Measurements from ENCODE around the gene ZNF735.
"Not testable (repeated sequence)": the region's sequence is repeated elsewhere in the genome, so short reads cannot be mapped to it uniquely, and the experiment has no call there.

Gene ZNF735

GRCh38 chr7:64206903-64207302 lies at the start of gene ZNF735:
Gene ZNF735 (plus strand): TSS chr7:64207203. CDS start chr7:64207203, 0 bp downstream.
- Histone ChIP-seq H3K27me3 (ENCODE audit: control insufficient read depth, insufficient read depth, low read length) (no peaks in the 10 kb centered on the region), H3K36me3 (ENCODE audit: control insufficient read depth, insufficient read depth, low read length) (no peaks in the 10 kb centered on the region), H3K4me3 (ENCODE audit: low read depth, low read length) (no peak within 1 kb of the TSS), H3K9ac (ENCODE audit: low read length) (no peak within 1 kb of the TSS), H3K4me1 (ENCODE audit: control insufficient read depth, insufficient read depth, low read length) (no peaks in the 10 kb centered on the region), H3K9me3 (ENCODE audit: control insufficient read depth, insufficient read depth, low read depth, low read length) (peaks cover 61% of the 10 kb centered on the region), H3K27ac (ENCODE audit: low read depth, low read length) (no peak within 1 kb of the TSS)

- H3K36me3 ChIP-seq (ENCODE audit: control insufficient read depth, insufficient read depth, low read length); H3K9ac ChIP-seq (ENCODE audit: low read length); H3K27me3 ChIP-seq (ENCODE audit: control insufficient read depth, insufficient read depth, low read length); H3K27ac ChIP-seq (ENCODE audit: low read depth, low read length); H3K4me3 ChIP-seq (ENCODE audit: low read depth, low read length); H3K4me1 ChIP-seq (ENCODE audit: control insufficient read depth, insufficient read depth, low read length): not testable (repeated sequence)
- peaks cover 50% of the 10 kb centered on the region for H3K9me3 ChIP-seq (ENCODE audit: control insufficient read depth, insufficient read depth, low read depth, low read length)
Measured at GRCh38 chr7:64170974-64171373, 36.0 kb upstream of the ZNF735 start.

GRCh38 chr7:64174328-64174727 lies 32.7 kb upstream of the ZNF735 start:
- no peak overlapping the region for H3K27ac ChIP-seq (ENCODE audit: low read depth, low read length)
- H3K9me3 ChIP-seq (ENCODE audit: control insufficient read depth, insufficient read depth, low read depth, low read length): peaks cover 47% of the 10 kb centered on the region
- H3K36me3 ChIP-seq (ENCODE audit: control insufficient read depth, insufficient read depth, low read length): no peaks in the 10 kb centered on the region

DNA sequence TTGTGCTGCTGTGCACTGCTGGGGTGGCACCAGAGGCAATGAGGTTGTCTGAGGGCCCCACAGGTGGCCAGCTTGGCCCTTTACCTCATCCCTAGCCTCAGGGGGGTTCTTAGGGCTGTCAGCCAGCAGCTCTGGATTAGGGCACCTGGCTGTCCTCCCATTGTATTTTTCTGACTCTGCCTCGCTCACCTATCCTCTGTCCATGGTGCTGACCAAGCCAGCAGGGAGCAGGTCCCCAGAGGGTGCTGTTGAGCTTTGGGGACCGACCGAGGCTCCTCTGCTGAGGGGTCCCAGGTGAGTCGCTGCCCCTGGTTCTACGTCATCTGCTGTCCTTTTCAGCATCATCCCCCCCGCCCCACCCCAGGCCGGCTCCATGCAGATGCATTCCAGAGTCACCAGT lies 32.1 kb upstream of the ZNF735 start:
- Histone ChIP-seq H3K36me3 (ENCODE audit: control insufficient read depth, insufficient read depth, low read length) (no peaks in the 10 kb centered on the region), H3K27me3 (ENCODE audit: control insufficient read depth, insufficient read depth, low read length) (no peaks in the 10 kb centered on the region), H3K4me1 (ENCODE audit: control insufficient read depth, insufficient read depth, low read length) (no peaks in the 10 kb centered on the region), H3K9ac (ENCODE audit: low read length) (no peak overlapping the region), H3K4me3 (ENCODE audit: low read depth, low read length) (no peak overlapping the region), H3K27ac (ENCODE audit: low read depth, low read length) (no peak overlapping the region), H3K9me3 (ENCODE audit: control insufficient read depth, insufficient read depth, low read depth, low read length) (peaks cover 48% of the 10 kb centered on the region)

More at GRCh38 chr7:64174328-64174727, 32.7 kb upstream of the ZNF735 start:
- no peaks in the 10 kb centered on the region for H3K27me3 ChIP-seq (ENCODE audit: control insufficient read depth, insufficient read depth, low read length)
- H3K4me1 ChIP-seq (ENCODE audit: control insufficient read depth, insufficient read depth, low read length): no peaks in the 10 kb centered on the region
- H3K4me3 ChIP-seq (ENCODE audit: low read depth, low read length): no peak overlapping the region
- no peak overlapping the region for H3K9ac ChIP-seq (ENCODE audit: low read length)

- no peak overlapping the region for H3K9ac ChIP-seq (ENCODE audit: low read length)
- no peaks in the 10 kb centered on the region for H3K36me3 ChIP-seq (ENCODE audit: control insufficient read depth, insufficient read depth, low read length)
- H3K27me3 ChIP-seq (ENCODE audit: control insufficient read depth, insufficient read depth, low read length): no peaks in the 10 kb centered on the region
- no peaks in the 10 kb centered on the region for H3K4me1 ChIP-seq (ENCODE audit: control insufficient read depth, insufficient read depth, low read length)
- peaks cover 54% of the 10 kb centered on the region for H3K9me3 ChIP-seq (ENCODE audit: control insufficient read depth, insufficient read depth, low read depth, low read length)
- no peak overlapping the region for H3K27ac ChIP-seq (ENCODE audit: low read depth, low read length)
- H3K4me3 ChIP-seq (ENCODE audit: low read depth, low read length): no peak overlapping the region
Measured at GRCh38 chr7:64180989-64181388, 26.0 kb upstream of the ZNF735 start.

DNA sequence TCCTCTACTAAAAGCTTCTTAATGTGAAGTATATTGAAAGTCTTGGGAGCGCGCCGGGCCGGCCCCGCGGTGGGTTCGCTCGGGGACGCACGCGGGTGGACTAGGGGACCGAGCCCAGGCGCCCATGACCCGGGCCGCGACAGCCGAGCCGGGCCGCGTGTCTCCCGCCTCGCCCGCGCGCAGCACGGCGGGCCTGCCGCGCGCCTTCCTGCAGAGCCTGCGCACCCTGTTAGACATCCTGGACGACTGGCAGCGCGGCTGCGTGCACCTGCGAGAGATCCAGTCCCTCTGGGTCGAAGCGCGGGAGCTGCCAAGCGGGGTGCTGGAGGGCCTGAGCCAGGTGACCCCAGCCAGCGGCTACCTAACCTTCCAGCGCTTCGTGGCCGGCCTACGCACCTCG lies 25.4 kb upstream of the ZNF735 start:
- Histone ChIP-seq H3K4me1 (ENCODE audit: control insufficient read depth, insufficient read depth, low read length) (no peaks in the 10 kb centered on the region), H3K27me3 (ENCODE audit: control insufficient read depth, insufficient read depth, low read length) (no peaks in the 10 kb centered on the region), H3K36me3 (ENCODE audit: control insufficient read depth, insufficient read depth, low read length) (no peaks in the 10 kb centered on the region), H3K9ac (ENCODE audit: low read length) (no peak overlapping the region), H3K27ac (ENCODE audit: low read depth, low read length) (no peak overlapping the region), H3K4me3 (ENCODE audit: low read depth, low read length) (no peak overlapping the region), H3K9me3 (ENCODE audit: control insufficient read depth, insufficient read depth, low read depth, low read length) (peaks cover 59% of the 10 kb centered on the region)

GRCh38 chr7:64182036-64182790 lies 24.8 kb upstream of the ZNF735 start:
- no peak overlapping the region for H3K9ac ChIP-seq (ENCODE audit: low read length)
- no peaks in the 10 kb centered on the region for H3K27me3 ChIP-seq (ENCODE audit: control insufficient read depth, insufficient read depth, low read length)
- no peaks in the 10 kb centered on the region for H3K36me3 ChIP-seq (ENCODE audit: control insufficient read depth, insufficient read depth, low read length)
- H3K27ac ChIP-seq (ENCODE audit: low read depth, low read length): no peak overlapping the region
- H3K4me3 ChIP-seq (ENCODE audit: low read depth, low read length): no peak overlapping the region
- peaks cover 56% of the 10 kb centered on the region for H3K9me3 ChIP-seq (ENCODE audit: control insufficient read depth, insufficient read depth, low read depth, low read length)
- H3K4me1 ChIP-seq (ENCODE audit: control insufficient read depth, insufficient read depth, low read length): no peaks in the 10 kb centered on the region

DNA sequence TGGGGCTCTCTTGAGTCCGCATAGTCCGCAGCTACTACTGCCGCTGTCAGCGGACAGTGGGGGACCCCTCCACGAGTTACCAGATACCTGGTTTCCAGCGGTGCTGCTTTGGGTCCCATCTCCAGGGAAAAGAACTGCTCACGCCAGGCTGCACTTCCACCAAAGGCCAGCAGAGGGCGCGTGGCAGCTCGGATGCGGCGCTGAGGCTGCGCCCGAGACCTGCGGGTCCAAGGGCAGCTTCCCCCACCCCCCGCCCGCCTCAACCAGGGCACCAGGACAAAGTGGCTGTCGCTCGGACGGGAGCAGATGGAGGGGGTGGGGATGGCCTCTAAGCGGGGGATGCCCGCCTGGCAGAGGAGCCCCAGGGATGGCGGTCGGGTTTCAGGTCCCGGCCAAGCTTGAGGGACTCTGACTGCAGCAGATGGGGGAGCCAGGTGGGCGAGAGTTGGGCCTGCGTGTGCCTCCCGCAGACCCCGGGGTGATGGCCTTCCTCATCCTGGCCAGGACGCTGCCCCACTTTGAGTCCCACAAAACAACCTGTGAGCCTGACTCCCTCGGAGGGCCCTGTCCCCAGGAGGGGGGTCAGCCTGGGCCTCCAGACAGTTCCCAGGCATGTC lies 23.8 kb upstream of the ZNF735 start:
- peaks cover 66% of the 10 kb centered on the region for H3K9me3 ChIP-seq (ENCODE audit: control insufficient read depth, insufficient read depth, low read depth, low read length)
- no peaks in the 10 kb centered on the region for H3K4me1 ChIP-seq (ENCODE audit: control insufficient read depth, insufficient read depth, low read length)
- H3K36me3 ChIP-seq (ENCODE audit: control insufficient read depth, insufficient read depth, low read length): no peaks in the 10 kb centered on the region
- no peak overlapping the region for H3K9ac ChIP-seq (ENCODE audit: low read length)
- H3K27ac ChIP-seq (ENCODE audit: low read depth, low read length): no peak overlapping the region
- no peak overlapping the region for H3K4me3 ChIP-seq (ENCODE audit: low read depth, low read length)
- no peaks in the 10 kb centered on the region for H3K27me3 ChIP-seq (ENCODE audit: control insufficient read depth, insufficient read depth, low read length)

DNA sequence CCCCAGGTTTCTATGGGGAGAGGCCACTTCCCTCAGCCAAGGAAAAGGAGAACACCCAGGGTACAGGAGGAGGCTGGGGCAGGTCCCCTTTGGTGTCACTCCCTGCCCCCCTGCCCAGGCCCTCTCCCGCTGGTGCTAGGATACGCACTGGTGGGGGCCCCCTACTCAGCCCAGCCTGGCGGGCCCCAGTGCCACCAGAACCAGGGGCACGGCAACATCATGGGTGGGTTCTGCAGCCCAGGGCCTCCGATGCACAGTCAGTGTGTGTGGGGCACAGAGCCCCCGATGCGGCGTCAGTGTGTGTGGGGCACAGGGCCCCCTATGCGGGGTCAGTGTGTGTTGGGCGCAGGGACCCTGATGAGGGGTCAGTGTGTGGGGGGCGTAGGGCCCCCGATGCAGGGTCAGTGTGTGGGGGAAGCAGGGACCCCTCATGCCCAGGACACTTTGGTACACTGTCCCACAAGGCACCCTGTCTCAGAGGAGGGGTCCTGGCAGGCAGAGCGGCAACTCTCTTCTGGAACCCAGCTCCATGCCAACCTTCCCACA lies 23.1 kb upstream of the ZNF735 start:
- Histone ChIP-seq H3K27ac (ENCODE audit: low read depth, low read length) (no peak overlapping the region), H3K9ac (ENCODE audit: low read length) (no peak overlapping the region), H3K4me1 (ENCODE audit: control insufficient read depth, insufficient read depth, low read length) (no peaks in the 10 kb centered on the region), H3K4me3 (ENCODE audit: low read depth, low read length) (no peak overlapping the region), H3K36me3 (ENCODE audit: control insufficient read depth, insufficient read depth, low read length) (no peaks in the 10 kb centered on the region), H3K9me3 (ENCODE audit: control insufficient read depth, insufficient read depth, low read depth, low read length) (peaks cover 65% of the 10 kb centered on the region), H3K27me3 (ENCODE audit: control insufficient read depth, insufficient read depth, low read length) (no peaks in the 10 kb centered on the region)

DNA sequence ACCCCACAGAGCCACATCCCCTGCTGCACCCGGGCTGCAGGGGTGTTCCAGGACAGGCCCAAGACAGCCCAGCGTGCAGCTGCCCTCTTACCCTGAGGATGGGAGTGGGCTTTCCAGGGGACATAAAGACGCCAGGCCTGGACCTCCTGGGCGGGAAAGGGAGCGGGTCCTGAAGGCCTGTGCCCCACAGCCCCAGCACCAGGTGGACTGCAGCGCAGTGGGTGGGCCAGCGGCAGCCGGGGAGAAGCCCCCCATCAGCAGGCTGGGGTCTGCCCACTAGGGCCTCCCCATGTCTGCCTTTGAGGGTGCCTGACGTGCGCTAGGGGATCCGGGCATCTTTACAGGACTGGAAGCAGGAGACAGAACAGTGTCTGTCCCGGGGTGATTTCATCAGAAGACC lies 22.6 kb upstream of the ZNF735 start:
- Histone ChIP-seq H3K9me3 (ENCODE audit: control insufficient read depth, insufficient read depth, low read depth, low read length) (peaks cover 68% of the 10 kb centered on the region), H3K4me3 (ENCODE audit: low read depth, low read length) (no peak overlapping the region), H3K27me3 (ENCODE audit: control insufficient read depth, insufficient read depth, low read length) (no peaks in the 10 kb centered on the region), H3K9ac (ENCODE audit: low read length) (no peak overlapping the region), H3K36me3 (ENCODE audit: control insufficient read depth, insufficient read depth, low read length) (no peaks in the 10 kb centered on the region), H3K4me1 (ENCODE audit: control insufficient read depth, insufficient read depth, low read length) (no peaks in the 10 kb centered on the region), H3K27ac (ENCODE audit: low read depth, low read length) (no peak overlapping the region)

- Histone ChIP-seq H3K4me3 (ENCODE audit: low read depth, low read length) (no peak overlapping the region), H3K4me1 (ENCODE audit: control insufficient read depth, insufficient read depth, low read length) (no peaks in the 10 kb centered on the region), H3K27me3 (ENCODE audit: control insufficient read depth, insufficient read depth, low read length) (no peaks in the 10 kb centered on the region), H3K36me3 (ENCODE audit: control insufficient read depth, insufficient read depth, low read length) (no peaks in the 10 kb centered on the region), H3K27ac (ENCODE audit: low read depth, low read length) (no peak overlapping the region), H3K9ac (ENCODE audit: low read length) (no peak overlapping the region), H3K9me3 (ENCODE audit: control insufficient read depth, insufficient read depth, low read depth, low read length) (peaks cover 67% of the 10 kb centered on the region)
Measured at GRCh38 chr7:64187408-64187807, 19.6 kb upstream of the ZNF735 start.

Data from HUES6 (cell line).